Hindlimb muscle (tissue), 1 donor: ENCODE data around the gene NXPH4. TPM values are rescaled to one million over a fixed set of nuclear protein-coding genes. Genes with fewer than 3 reads are reported as not detected.

Experiments used
- DNase-seq: peaks from one replicate; pipeline ENCODE4 v3.0.0-alpha.2; 2013
- polyA plus RNA-seq: library from polyadenylated mRNA; unstranded; fragments of 120-200 nt; gene quantifications from one replicate; pipeline ENCODE4 v1.2.1, GENCODE V29; 2013; ENCODE audit not compliant: insufficient read length

NXPH4 gene
- polyA plus RNA-seq, 1 donor = 2.7 TPM

GRCh38 chr12:57183939-57184725 lies 32.5 kb upstream of the NXPH4 start:
- no peak for DNase-seq

- DNase-seq = no peak
Observed at GRCh38 chr12:57185403-57185802, 31.2 kb upstream of the NXPH4 start.

DNA sequence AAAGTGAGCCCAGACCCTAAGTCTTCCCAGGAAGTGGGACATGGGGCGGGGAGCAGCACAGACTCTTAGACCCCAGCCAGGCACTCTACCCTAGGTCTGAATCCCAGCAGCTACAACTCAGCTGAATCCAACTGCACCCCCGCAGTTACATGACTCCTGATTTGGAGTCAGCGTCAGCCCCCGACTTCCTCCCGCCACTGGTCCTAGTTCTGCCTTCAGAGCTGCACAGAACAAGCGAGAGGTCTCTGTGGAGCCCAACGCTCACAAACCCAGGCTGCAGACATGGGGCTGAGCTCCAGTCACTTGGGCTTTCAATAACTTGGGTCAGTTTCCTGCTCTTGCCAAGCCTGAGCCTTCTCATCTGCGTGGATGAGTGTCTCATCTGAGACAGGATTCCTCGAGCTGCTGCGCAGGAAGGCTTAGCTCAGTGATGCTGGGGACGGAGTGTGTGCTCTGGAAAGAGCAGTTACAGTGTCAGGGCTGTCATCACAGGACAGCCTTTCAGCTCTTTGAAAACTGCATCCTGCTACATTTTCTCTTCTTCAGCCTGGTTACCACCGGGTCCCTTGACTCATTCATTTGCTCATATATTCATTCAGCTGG lies 30.6 kb upstream of the NXPH4 start:
- DNase-seq = no peak

DNA sequence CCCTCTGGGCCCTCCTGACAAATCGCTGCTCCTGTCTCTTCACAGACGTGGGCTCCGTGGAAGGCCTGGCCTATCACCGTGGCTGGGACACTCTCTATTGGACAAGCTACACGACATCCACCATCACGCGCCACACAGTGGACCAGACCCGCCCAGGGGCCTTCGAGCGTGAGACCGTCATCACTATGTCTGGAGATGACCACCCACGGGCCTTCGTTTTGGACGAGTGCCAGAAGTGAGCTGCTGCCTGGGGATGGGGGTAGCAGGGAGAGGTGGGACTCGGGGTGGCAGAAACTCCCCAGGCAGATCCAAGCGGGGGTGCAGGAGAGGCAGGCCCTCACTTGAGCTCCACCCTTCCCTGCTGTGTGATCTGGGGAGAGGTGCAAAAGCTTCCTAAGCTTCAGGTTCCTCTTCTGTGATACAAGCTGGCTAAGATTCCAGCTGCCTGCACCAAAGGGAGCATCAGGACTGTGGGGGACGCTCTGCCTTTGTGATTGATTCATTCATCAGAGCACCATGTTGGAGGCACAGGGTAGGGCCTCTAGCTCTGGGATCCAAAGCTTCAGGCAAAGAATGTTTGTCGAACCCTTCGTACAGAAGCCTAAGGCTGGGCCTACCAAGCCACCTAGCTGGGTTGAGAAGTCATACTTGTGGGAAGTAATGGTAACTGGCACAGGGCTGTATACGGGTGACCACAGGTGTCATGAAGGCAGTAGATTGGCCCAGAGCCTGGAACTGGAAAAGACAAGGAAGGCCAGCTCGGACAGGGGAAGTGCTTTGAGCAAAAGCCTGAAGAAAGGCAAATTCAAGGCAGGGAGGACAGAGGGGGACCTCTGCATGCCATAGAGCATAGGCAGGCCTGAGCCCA lies 29.1 kb upstream of the NXPH4 start:
- no peak for DNase-seq

- no peak for DNase-seq
Observed at GRCh38 chr12:57188090-57188425, 28.5 kb upstream of the NXPH4 start.

- no peak for DNase-seq
Observed at GRCh38 chr12:57190037-57190436, 26.6 kb upstream of the NXPH4 start.

GRCh38 chr12:57190821-57191220 lies 25.8 kb upstream of the NXPH4 start:
- no peak for DNase-seq

DNA sequence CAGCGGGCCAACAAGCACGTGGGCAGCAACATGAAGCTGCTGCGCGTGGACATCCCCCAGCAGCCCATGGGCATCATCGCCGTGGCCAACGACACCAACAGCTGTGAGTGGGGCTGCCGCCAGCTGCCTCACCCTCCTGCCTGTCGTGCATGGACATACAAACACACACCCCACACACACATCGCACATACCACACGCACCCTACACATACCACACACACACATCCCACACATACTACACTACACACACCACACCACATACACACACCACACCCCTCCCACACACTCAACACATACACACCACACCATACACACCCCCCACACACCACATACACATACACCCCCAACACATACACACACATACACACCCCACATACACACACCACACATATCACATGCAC lies 25.2 kb upstream of the NXPH4 start:
- no peak for DNase-seq

DNA sequence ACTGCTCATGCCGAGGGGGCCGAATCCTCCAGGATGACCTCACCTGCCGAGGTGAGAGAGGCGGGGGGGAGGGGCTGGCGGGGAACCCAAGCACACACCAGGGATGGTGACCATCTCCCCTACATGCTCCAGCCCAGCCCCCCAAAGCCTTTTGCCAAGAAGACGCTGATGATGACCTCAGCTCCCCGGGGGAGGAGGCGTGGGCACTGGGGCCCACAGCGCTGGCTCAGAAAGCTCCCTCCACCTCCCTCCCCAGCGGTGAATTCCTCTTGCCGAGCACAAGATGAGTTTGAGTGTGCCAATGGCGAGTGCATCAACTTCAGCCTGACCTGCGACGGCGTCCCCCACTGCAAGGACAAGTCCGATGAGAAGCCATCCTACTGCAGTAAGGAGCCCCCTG lies 23.7 kb upstream of the NXPH4 start:
- no peak for DNase-seq

- no peak for DNase-seq
Observed at GRCh38 chr12:57193706-57194245, 22.8 kb upstream of the NXPH4 start.

GRCh38 chr12:57194253-57194652 lies 22.3 kb upstream of the NXPH4 start:
- DNase-seq = no peak

GRCh38 chr12:57195186-57195585 lies 21.4 kb upstream of the NXPH4 start:
- DNase-seq = no peak

- DNase-seq = no peak
Observed at GRCh38 chr12:57195611-57196371, 20.8 kb upstream of the NXPH4 start.

DNA sequence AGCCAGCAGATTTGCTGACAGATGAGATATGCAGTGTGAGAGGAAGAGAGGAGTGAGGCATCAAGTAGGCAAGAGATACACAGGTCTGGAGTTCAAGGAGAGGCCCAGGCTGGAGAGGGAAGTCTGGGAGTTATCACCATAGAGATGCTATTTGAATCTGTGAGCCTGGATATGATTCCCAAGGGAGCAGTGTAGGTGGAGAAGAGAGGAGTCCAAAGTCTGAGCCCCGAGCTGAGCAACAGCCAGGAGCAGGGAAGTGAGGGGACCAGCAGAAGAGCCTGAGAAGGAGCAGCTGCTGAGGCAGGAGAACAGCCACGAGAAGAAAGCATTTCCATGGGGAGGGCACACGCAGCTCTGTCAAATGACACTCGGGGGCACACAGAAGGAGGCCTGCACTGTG lies 20.2 kb upstream of the NXPH4 start:
- no peak for DNase-seq

DNA sequence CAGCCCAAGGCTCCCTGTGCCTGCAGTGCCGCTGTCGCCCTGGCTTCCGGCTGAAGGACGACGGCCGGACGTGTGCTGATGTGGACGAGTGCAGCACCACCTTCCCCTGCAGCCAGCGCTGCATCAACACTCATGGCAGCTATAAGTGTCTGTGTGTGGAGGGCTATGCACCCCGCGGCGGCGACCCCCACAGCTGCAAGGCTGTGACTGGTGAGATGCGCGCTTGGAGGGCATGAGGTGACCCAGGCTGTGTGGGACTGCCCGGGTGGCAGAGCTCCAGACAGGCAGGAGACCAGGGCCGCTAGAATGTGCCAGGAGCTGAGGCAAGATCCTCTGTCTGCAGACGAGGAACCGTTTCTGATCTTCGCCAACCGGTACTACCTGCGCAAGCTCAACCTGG lies 19.6 kb upstream of the NXPH4 start:
- DNase-seq = no peak

DNA sequence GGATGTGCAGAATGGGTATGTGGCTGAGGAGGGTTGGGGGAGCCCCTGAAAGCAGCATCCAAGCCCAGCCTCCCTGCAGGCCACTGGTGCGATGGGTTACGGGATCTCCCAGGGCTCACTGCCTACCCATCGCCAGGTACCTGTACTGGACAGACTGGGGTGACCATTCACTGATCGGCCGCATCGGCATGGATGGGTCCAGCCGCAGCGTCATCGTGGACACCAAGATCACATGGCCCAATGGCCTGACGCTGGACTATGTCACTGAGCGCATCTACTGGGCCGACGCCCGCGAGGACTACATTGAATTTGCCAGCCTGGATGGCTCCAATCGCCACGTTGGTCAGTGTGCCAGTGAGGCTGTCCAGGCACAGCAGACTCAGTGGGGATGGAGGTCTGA lies 18.3 kb upstream of the NXPH4 start:
- no peak for DNase-seq

- DNase-seq = no peak
Observed at GRCh38 chr12:57199191-57199590, 17.4 kb upstream of the NXPH4 start.

DNA sequence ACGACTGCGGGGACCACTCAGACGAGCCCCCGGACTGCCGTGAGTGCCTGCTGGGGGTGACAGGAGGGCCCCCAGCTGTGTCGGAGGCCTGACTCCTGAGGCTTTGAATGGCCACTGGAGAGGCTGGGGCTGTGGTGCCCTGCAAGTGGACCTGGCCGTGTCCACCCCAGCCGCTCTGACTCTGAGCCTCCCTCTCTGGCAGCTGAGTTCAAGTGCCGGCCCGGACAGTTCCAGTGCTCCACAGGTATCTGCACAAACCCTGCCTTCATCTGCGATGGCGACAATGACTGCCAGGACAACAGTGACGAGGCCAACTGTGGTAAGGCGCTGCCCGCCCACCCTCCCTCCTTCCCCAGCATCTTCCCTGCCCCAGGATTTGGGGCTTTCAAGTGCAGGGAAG lies 16.1 kb upstream of the NXPH4 start:
- no peak for DNase-seq

- DNase-seq = no peak
Observed at GRCh38 chr12:57201219-57201618, 15.4 kb upstream of the NXPH4 start.

GRCh38 chr12:57201631-57202030 lies 15.0 kb upstream of the NXPH4 start:
- DNase-seq = no peak

DNA sequence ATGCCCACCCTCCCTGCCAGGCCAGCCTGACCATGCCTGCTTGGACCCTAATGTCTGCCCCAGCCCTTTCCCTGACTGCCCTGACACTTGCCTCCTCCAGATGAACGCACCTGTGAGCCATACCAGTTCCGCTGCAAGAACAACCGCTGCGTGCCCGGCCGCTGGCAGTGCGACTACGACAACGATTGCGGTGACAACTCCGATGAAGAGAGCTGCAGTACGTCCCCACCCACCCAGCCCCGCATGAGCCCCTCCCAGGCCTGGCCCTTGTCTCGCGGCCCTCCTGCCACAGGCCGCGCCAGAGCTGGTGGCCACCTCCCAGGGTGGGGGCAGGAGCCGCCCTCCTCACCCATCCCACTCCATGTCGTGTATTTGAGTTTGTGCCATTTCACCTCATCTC lies 14.3 kb upstream of the NXPH4 start:
- DNase-seq = no peak

- no peak for DNase-seq
Observed at GRCh38 chr12:57203201-57203600, 13.4 kb upstream of the NXPH4 start.

DNA sequence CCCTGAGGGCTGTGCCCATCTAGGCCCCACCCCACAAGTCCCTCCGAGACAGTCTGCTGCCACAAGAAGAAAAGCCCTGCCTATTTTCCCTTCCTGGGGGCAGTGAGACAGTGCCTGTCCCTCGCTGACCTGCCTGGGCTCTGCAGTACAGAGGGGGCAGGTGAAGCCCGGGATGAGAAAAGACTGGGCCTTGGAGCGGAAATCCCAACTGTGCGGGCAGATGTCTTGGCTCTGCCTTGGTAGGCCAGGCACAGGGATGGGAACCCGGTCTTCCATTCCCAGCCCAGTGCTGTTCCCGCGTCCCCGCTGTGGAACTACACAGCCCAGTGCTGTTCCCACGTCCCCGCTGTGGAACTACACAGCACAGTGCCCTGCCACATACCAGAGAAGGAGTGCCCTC lies 12.8 kb upstream of the NXPH4 start:
- DNase-seq = no peak
